Prostate gland (tissue), 2 donors: ENCODE measurements around the gene FIBCD1.

Experiments used
- CTCF ChIP-seq, 4 experiments: fragments of 200-600 bp in 2 of 4; fragments of 450-650 bp in 2 of 4; sonication (generic) in 2 of 4; IDR thresholded peaks; 1 replicate in 3 of 4; 2 replicates in 1 of 4; pipeline ENCODE4 v1.5.1; 2016 to 2019; ENCODE audit warnings: antibody characterized with exemption in 4 of 4, mild to moderate bottlenecking in 2 of 4, moderate library complexity in 2 of 4
- POLR2A ChIP-seq: fragments of 450-650 bp; IDR thresholded peaks from one replicate; pipeline ENCODE4 v1.6.1; 2016; ENCODE audit warnings: antibody characterized with exemption, mild to moderate bottlenecking

- TF ChIP-seq POLR2A (no peak), CTCF (IDR thresholded peaks at IDR 0.05) (no peak)
These were observed 38.8 kb upstream of the FIBCD1 start for GRCh38 chr9:130977811-130978221.
